ENCODE measurements around the gene BRD1. TPM values are rescaled to one million over a fixed set of nuclear protein-coding genes. Genes with fewer than 3 reads are reported as not detected.
A peak's percentile ranks its signal among the peaks of the same experiment; 100 is the strongest.

BRD1 gene
- total and polyA plus RNA-seq, 9 of the 15 experiments (the other 6 are each of a cell fraction or from before 2014, with no cell fraction given), result 0.42 to 17.6 (median 5.5) TPM

- no TSS peak for BruUV-seq (replicated peaks)
- H4K20me1 ChIP-seq (replicated peaks; ENCODE audit: control insufficient read depth, insufficient read depth, low read length), result peaks cover 4% of the 10 kb centered on the region; the same call in 1 of the 2 replicates
- intact Hi-C loops (cut with micrococcal nuclease), result no loop called here
Observed at GRCh38 chr22:49817359-49817758, 10.3 kb downstream of the BRD1 start.

GRCh38 chr22:49815641-49816091 lies 12.0 kb downstream of the BRD1 start:
- TF ChIP-seq NFATC3 (IDR thresholded peaks at IDR 0.05), result no peak
- no peak for TF ChIP-seq RBBP5 (IDR thresholded peaks at IDR 0.05; ENCODE audit: borderline replicate concordance, insufficient read depth, low read length, poor library complexity, severe bottlenecking)
- no peak for TF ChIP-seq SMC3 (conservative IDR thresholded peaks at IDR 0.05; ENCODE audit: insufficient read depth, low read depth, low read length)
- TF ChIP-seq POLR2G (IDR thresholded peaks at IDR 0.05; ENCODE audit: low read depth, low read length), result peak; percentile 45; the same call in 1 of the 2 replicates
- TF ChIP-seq CHD1 (IDR thresholded peaks at IDR 0.05; ENCODE audit: low read length), result no peak
- 0 out of 2 replicates have a peak, but pooled peaks have one; percentile 35 for TF ChIP-seq RBFOX2 (IDR thresholded peaks at IDR 0.05; ENCODE audit: low read depth, low read length)
- no peak for TF ChIP-seq LEF1 (IDR thresholded peaks at IDR 0.05)
- TF ChIP-seq TAL1 (IDR thresholded peaks at IDR 0.05), result no peak
- ATAC-seq, result no peak
- DNase-seq (ENCODE audit: extremely low read depth in 1 of 4, low spot score in 3 of 4), result no peak
- intact Hi-C loops (cut with micrococcal nuclease) (no loop called here), in situ Hi-C loops (cut with MboI) (no loop called here)
- H3K9me1 ChIP-seq (ENCODE audit: control insufficient read depth, insufficient read depth, low read length), result peaks cover 4% of the 10 kb centered on the region
- H2AFZ ChIP-seq (ENCODE audit: low read depth, low read length), result no peak overlapping the region
- ChIA-PET CTCF (ENCODE audit: low intra/inter-chr PET ratio) (no interaction called here), POLR2A (interaction anchor here (2.5 kb wide), 1 partner anchor 11 kb away, joined by 10 read pairs; no protein-coding TSS in a partner anchor)
- no peak overlapping the region for H3K27ac ChIP-seq (ENCODE audit: extremely low read depth, low read depth, low read length)
- WGBS (ENCODE audit: insufficient coverage, low coverage, missing lambda C conversion rate), result 88% methylated on average over 5 of the region's 15 CpGs
- peaks cover 86% of the 10 kb centered on the region for H3K79me2 ChIP-seq (ENCODE audit: control insufficient read depth, insufficient read depth, low read length)
- peaks cover 38% of the 10 kb centered on the region; the same call in 2 of the 3 replicates for H3K36me3 ChIP-seq (ENCODE audit: control insufficient read depth, insufficient read depth, low read length)
- H3K4me2 ChIP-seq (ENCODE audit: insufficient read depth, low read length), result no peak overlapping the region
- H4K20me1 ChIP-seq (replicated peaks; ENCODE audit: control insufficient read depth, insufficient read depth, low read length), result peaks cover 3% of the 10 kb centered on the region; the same call in 1 of the 2 replicates
- no TSS peak for BruUV-seq (replicated peaks)
- H3K27me3 ChIP-seq (ENCODE audit: control insufficient read depth in 2 of 2, insufficient read depth in 2 of 2, low read length in 2 of 2), result no peaks in the 10 kb centered on the region
- H3K9me3 ChIP-seq (replicated peaks; ENCODE audit: control insufficient read depth, insufficient read depth, low read depth, low read length), result no peaks in the 10 kb centered on the region
- H3K4me1 ChIP-seq (replicated peaks in 1 of 2; ENCODE audit: control insufficient read depth in 2 of 2, insufficient read depth in 2 of 2, low read length in 2 of 2), result peaks cover 2 to 19% of the 10 kb centered on the region in 2 experiments; a peak in 3 of 5 replicates
- no peak for FAIRE-seq
- H3K4me3 ChIP-seq, result no peak overlapping the region
- H3K9ac ChIP-seq (ENCODE audit: insufficient read depth in 1 of 2, low read depth in 2 of 2, low read length in 2 of 2), result no peak overlapping the region

More at GRCh38 chr22:49817359-49817758, 10.3 kb downstream of the BRD1 start:
- TF ChIP-seq ZSCAN32 (CRISPR knock-in tag; IDR thresholded peaks at IDR 0.05) (no peak), ZNF76 (CRISPR knock-in tag; IDR thresholded peaks at IDR 0.05; ENCODE audit: borderline replicate concordance) (no peak), GABPA (tag; conservative IDR thresholded peaks at IDR 0.05; ENCODE audit: low read depth) (no peak), FOXP1 (CRISPR knock-in tag; IDR thresholded peaks at IDR 0.05) (no peak), ILK (tag; IDR thresholded peaks at IDR 0.05; ENCODE audit: borderline replicate concordance, low read depth) (no peak)
- FAIRE-seq (no peak), ATAC-seq (peak; percentile 46; the same call in 1 of the 3 replicates), DNase-seq (ENCODE audit: extremely low read depth in 1 of 4, low spot score in 3 of 4) (no peak)
- peaks cover 0 to 14% of the 10 kb centered on the region in 2 experiments; a peak in 2 of 5 replicates for H3K4me1 ChIP-seq (replicated peaks in 1 of 2; ENCODE audit: control insufficient read depth in 2 of 2, insufficient read depth in 2 of 2, low read length in 2 of 2)
- H3K27me3 ChIP-seq (ENCODE audit: control insufficient read depth in 2 of 2, insufficient read depth in 2 of 2, low read length in 2 of 2), result no peaks in the 10 kb centered on the region
- no peak overlapping the region for H3K4me2 ChIP-seq (ENCODE audit: insufficient read depth, low read length)
- ChIA-PET POLR2A (interaction anchor here (0.6 to 2.5 kb wide), 3 partner anchors 9 to 19 kb away, joined by 3 to 10 read pairs (median 3); no protein-coding TSS in a partner anchor), CTCF (ENCODE audit: low intra/inter-chr PET ratio) (no interaction called here)
- 88% methylated on average over 2 of the region's 3 CpGs for WGBS (ENCODE audit: insufficient coverage, low coverage, missing lambda C conversion rate)
- H2AFZ ChIP-seq (ENCODE audit: low read depth, low read length), result no peak overlapping the region
- H3K79me2 ChIP-seq (ENCODE audit: control insufficient read depth, insufficient read depth, low read length), result peaks cover 83% of the 10 kb centered on the region
- H3K9ac ChIP-seq (ENCODE audit: insufficient read depth in 1 of 2, low read depth in 2 of 2, low read length in 2 of 2), result no peak overlapping the region
- in situ Hi-C loops (cut with MboI), result no loop called here
- no peak overlapping the region for H3K27ac ChIP-seq (ENCODE audit: extremely low read depth, low read depth, low read length)
- no peaks in the 10 kb centered on the region for H3K9me3 ChIP-seq (replicated peaks; ENCODE audit: control insufficient read depth, insufficient read depth, low read depth, low read length)
- H3K9me1 ChIP-seq (ENCODE audit: control insufficient read depth, insufficient read depth, low read length), result peaks cover 4% of the 10 kb centered on the region
- peaks cover 50% of the 10 kb centered on the region; the same call in 2 of the 3 replicates for H3K36me3 ChIP-seq (ENCODE audit: control insufficient read depth, insufficient read depth, low read length)
- no peak overlapping the region for H3K4me3 ChIP-seq

Data from K562 (cell line).